Measurements from ENCODE around the gene LILRB3.
A peak's percentile ranks its signal among the peaks of the same experiment; 100 is the strongest.
"Not testable (repeated sequence)": the region's sequence is repeated elsewhere in the genome, so short reads cannot be mapped to it uniquely, and the experiment has no call there.

The LILRB3 gene

GRCh38 chr19:54189735-54190502, 32.9 kb downstream of the LILRB3 start:
- peak; percentile 93 for DNase-seq (ENCODE audit: low spot score)

GRCh38 chr19:54189145-54189734, 33.6 kb downstream of the LILRB3 start, which contains the start of gene MBOAT7:
Gene MBOAT7 (minus strand): TSS chr19:54189580. CDS start chr19:54188508, 1,072 bp downstream.
- no peak for DNase-seq (ENCODE audit: low spot score)

- no peak for DNase-seq (ENCODE audit: low spot score)
These were observed 34.5 kb downstream of the LILRB3 start for GRCh38 chr19:54188215-54188871.

GRCh38 chr19:54186934-54187381, 35.8 kb downstream of the LILRB3 start:
- DNase-seq (ENCODE audit: low spot score) = no peak

- no peak for DNase-seq (ENCODE audit: low spot score)
These were observed 36.5 kb downstream of the LILRB3 start for GRCh38 chr19:54186351-54186750.

- DNase-seq (ENCODE audit: low spot score) = no peak
These were observed 39.4 kb downstream of the LILRB3 start for GRCh38 chr19:54183431-54183830.

GRCh38 chr19:54181894-54182293, 40.9 kb downstream of the LILRB3 start:
- DNase-seq (ENCODE audit: low spot score) = not testable (repeated sequence)

- DNase-seq (ENCODE audit: low spot score) = no peak
These were observed 42.1 kb downstream of the LILRB3 start for GRCh38 chr19:54180691-54181091.

GRCh38 chr19:54179921-54180461, 42.8 kb downstream of the LILRB3 start:
- DNase-seq (ENCODE audit: low spot score) = no peak

GRCh38 chr19:54179262-54179852, 43.5 kb downstream of the LILRB3 start:
- DNase-seq (ENCODE audit: low spot score) = no peak

GRCh38 chr19:54178581-54179261, 44.1 kb downstream of the LILRB3 start:
- no peak for DNase-seq (ENCODE audit: low spot score)

- DNase-seq (ENCODE audit: low spot score) = no peak
These were observed 48.6 kb downstream of the LILRB3 start for GRCh38 chr19:54173951-54174834.

GRCh38 chr19:54173359-54173699, 49.5 kb downstream of the LILRB3 start:
- DNase-seq (ENCODE audit: low spot score) = no peak

GRCh38 chr19:54172471-54173358, 50.1 kb downstream of the LILRB3 start, which contains the start of gene TMC4:
Gene TMC4 (minus strand): TSS chr19:54173160. CDS start chr19:54173117, 43 bp downstream.
- peak; percentile 54 for DNase-seq (ENCODE audit: low spot score)

GRCh38 chr19:54171736-54172431, 50.9 kb downstream of the LILRB3 start:
- not testable (repeated sequence) for DNase-seq (ENCODE audit: low spot score)

GRCh38 chr19:54169149-54169740, 53.6 kb downstream of the LILRB3 start:
- no peak for DNase-seq (ENCODE audit: low spot score)

GRCh38 chr19:54168174-54168917, 54.5 kb downstream of the LILRB3 start:
- DNase-seq (ENCODE audit: low spot score) = peak; percentile 87

Data from germinal center (tissue), 1 donor.